ENCODE results near the gene PIBF1.

- TF ChIP-seq CTCF (conservative IDR thresholded peaks at IDR 0.05; ENCODE audit: low read depth, low read length) = no peak
- no peak for TF ChIP-seq FOS (IDR thresholded peaks at IDR 0.05; ENCODE audit: low read depth, low read length)
- no peak for TF ChIP-seq POLR2A (IDR thresholded peaks at IDR 0.05; ENCODE audit: low read depth, low read length)
- TF ChIP-seq RFX5 (IDR thresholded peaks at IDR 0.05; ENCODE audit: low read depth, low read length) = no peak
- no peak for TF ChIP-seq RAD21 (IDR thresholded peaks at IDR 0.05; ENCODE audit: low read length)
- no peak for TF ChIP-seq BHLHE40 (IDR thresholded peaks at IDR 0.05; ENCODE audit: low read depth, low read length)
- no peak for TF ChIP-seq CHD1 (IDR thresholded peaks at IDR 0.05; ENCODE audit: low read depth, low read length)
- TF ChIP-seq CEBPB (IDR thresholded peaks at IDR 0.05; ENCODE audit: low read depth, low read length) = no peak
- no peak for TF ChIP-seq RCOR1 (IDR thresholded peaks at IDR 0.05; ENCODE audit: insufficient replicate concordance, low read length)
- no peak for TF ChIP-seq USF2 (IDR thresholded peaks at IDR 0.05; ENCODE audit: low read depth, low read length)
- TF ChIP-seq ELK1 (IDR thresholded peaks at IDR 0.05; ENCODE audit: borderline replicate concordance, low read depth, low read length) = no peak
- no peak for TF ChIP-seq SMC3 (IDR thresholded peaks at IDR 0.05; ENCODE audit: low read depth, low read length)
- no peak for TF ChIP-seq NFE2L2 (IDR thresholded peaks at IDR 0.05; ENCODE audit: low read depth, low read length)
These were observed 38.4 kb downstream of the PIBF1 start for GRCh38 chr13:72820156-72820897.

All from IMR-90 (cell line).